Ovary (tissue), 9 donors: ENCODE results near the gene TMPRSS5. TPM values are rescaled to one million over a fixed set of nuclear protein-coding genes. Genes with fewer than 3 reads are reported as not detected.

Source experiments
- DNase-seq, 5 donors: peaks; one replicate each; pipeline ENCODE4 v3.0.0-alpha.2; 2019 to 2020
- H3K27ac ChIP-seq, 2 donors: fragments of 200-600 bp; one replicate each; pipeline versions ENCODE4 v1.5.1 to v1.8.0; 2019 to 2022
- H3K27me3 ChIP-seq: fragments of 200-600 bp; one replicate; pipeline ENCODE4 v1.8.0; 2022
- H3K36me3 ChIP-seq: fragments of 200-600 bp; sonication (generic); one replicate; pipeline ENCODE4 v1.5.1; 2019
- H3K4me1 ChIP-seq: one replicate; pipeline ENCODE4 v1.8.1; 2013; ENCODE audit warnings: mild to moderate bottlenecking, moderate library complexity; ENCODE audit not compliant: insufficient read depth
- H3K4me3 ChIP-seq: fragments of 200-600 bp; sonication (generic); one replicate; pipeline ENCODE4 v1.5.1; 2017
- H3K9me3 ChIP-seq, 2 donors: fragments of 200-600 bp in 1 of 2; sonication (generic) in 1 of 2; one replicate each; pipeline versions ENCODE4 v1.5.1 to v1.8.1; 2013 to 2019; ENCODE audit warnings: mild to moderate bottlenecking in 1 of 2, moderate library complexity in 1 of 2
- EP300 ChIP-seq: sonication (generic); formaldehyde crosslinking; IDR thresholded peaks from one replicate; pipeline ENCODE4 v1.6.1; 2017; ENCODE audit warnings: antibody characterized with exemption
- POLR2A ChIP-seq: fragments of 450-650 bp; IDR thresholded peaks from one replicate; pipeline ENCODE4 v1.6.1; 2017; ENCODE audit warnings: antibody characterized with exemption, mild to moderate bottlenecking, moderate library complexity
- WGBS, 3 donors: extraction: QIAGEN DNeasy Blood & Tissue Kit in 1 of 3; methylation state at CpG; one replicate each; pipeline versions ENCODE4 v1.1.5 to v1.1.7; 2013 to 2017; 5-methylcytosine and 5-hydroxymethylcytosine counted together
- intact Hi-C, 4 donors: fragments of 100-400 bp; cut with DNase I; formaldehyde crosslinking; loops; one replicate each; pipeline versions ENCODE4 v1.11.0 to v1.15.1; 2022 to 2023
- polyA plus RNA-seq, 2 donors: library from polyadenylated mRNA; stranded (reverse); fragments of 200-250 nt in 1 of 2; fragments of 350-450 nt in 1 of 2; fragmentation: Illumina TruSeq in 1 of 2; extraction: RNeasy Lipid Tissue Mini Kit (QIAGEN cat#74804) in 1 of 2; gene quantifications; one replicate each; pipeline ENCODE4 v1.2.3, GENCODE V29; 2013 to 2014
- total RNA-seq, 7 donors: library from RNA; depleted of rRNA in 2 of 7; stranded (reverse); fragments of >200 nt in 2 of 7; fragmentation: NEBNext Ultra II Directional in 3 of 7; extraction: Animal tissue kit (Norgen Biotek cat#: 25700) in 3 of 7; gene quantifications; one replicate each; pipeline versions ENCODE4 v1.1.0 to v1.2.4, GENCODE V29; 2016 to 2023
- TF ChIP-seq, protein P1 (sequence below), 3 donors: fragments of 450-650 bp in 2 of 3; fragments of 200-600 bp in 1 of 3; IDR thresholded peaks; one replicate each; pipeline versions ENCODE4 v1.5.1 to v1.8.0; 2016 to 2022; ENCODE audit warnings: antibody characterized with exemption in 3 of 3, mild to moderate bottlenecking in 1 of 3
- donor health status: DM: no; HTN: no; CAD: no; lungs with moderate emphysema.
- donor health status: DM: no; HTN: no; CAD: no.
- donor health status: Bipolar disorder and iron deficiency.
- donor health status: DM: yes; HTN: yes; CAD: no.
- donor health status: DM: no; HTN: no; CAD: no.
- donor health status: DM: yes; HTN: yes; CAD: no.

Gene TMPRSS5
- total and polyA plus RNA-seq, 9 donors, result 0.27 to 1.1 (median 0.76) TPM; not detected in 2

DNA sequence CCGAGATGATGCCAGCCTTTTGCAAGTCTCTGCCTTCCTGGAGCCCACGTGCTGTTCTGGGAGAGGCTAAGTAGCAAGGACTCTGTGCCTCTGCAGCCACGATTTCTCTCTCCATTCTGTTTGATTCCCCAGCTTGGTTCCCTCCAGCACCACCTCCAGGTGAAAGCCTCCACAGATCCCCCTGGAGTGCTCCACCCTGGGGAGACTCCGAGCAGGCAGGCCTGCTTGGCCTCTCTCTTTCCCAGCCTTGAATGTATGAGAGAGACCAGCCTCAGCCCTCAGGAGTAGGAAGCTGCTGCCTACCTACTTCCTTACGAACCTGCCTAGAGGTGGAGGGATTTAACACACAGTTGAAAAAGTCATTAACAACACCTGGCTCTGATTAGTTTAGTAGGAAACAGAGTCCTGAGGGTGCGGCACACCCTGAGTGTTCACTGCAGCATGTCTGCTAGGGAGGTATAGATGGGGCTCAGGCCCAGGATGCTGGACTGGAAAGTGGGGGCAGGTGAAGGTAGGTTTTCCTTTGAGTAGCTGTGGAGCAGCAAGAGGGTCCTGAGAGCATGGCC lies 22.5 kb downstream of the TMPRSS5 start:
- WGBS, 3 donors, result 84 to 96% (median 88%) methylated on average over 6 of the region's 6 CpGs
- intact Hi-C loops, result no loop called here
- TF ChIP-seq, protein P1, sequence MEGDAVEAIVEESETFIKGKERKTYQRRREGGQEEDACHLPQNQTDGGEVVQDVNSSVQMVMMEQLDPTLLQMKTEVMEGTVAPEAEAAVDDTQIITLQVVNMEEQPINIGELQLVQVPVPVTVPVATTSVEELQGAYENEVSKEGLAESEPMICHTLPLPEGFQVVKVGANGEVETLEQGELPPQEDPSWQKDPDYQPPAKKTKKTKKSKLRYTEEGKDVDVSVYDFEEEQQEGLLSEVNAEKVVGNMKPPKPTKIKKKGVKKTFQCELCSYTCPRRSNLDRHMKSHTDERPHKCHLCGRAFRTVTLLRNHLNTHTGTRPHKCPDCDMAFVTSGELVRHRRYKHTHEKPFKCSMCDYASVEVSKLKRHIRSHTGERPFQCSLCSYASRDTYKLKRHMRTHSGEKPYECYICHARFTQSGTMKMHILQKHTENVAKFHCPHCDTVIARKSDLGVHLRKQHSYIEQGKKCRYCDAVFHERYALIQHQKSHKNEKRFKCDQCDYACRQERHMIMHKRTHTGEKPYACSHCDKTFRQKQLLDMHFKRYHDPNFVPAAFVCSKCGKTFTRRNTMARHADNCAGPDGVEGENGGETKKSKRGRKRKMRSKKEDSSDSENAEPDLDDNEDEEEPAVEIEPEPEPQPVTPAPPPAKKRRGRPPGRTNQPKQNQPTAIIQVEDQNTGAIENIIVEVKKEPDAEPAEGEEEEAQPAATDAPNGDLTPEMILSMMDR (IDR thresholded peaks at IDR 0.05), result no peak
- TF ChIP-seq EP300 (no peak), POLR2A (no peak)

DNA sequence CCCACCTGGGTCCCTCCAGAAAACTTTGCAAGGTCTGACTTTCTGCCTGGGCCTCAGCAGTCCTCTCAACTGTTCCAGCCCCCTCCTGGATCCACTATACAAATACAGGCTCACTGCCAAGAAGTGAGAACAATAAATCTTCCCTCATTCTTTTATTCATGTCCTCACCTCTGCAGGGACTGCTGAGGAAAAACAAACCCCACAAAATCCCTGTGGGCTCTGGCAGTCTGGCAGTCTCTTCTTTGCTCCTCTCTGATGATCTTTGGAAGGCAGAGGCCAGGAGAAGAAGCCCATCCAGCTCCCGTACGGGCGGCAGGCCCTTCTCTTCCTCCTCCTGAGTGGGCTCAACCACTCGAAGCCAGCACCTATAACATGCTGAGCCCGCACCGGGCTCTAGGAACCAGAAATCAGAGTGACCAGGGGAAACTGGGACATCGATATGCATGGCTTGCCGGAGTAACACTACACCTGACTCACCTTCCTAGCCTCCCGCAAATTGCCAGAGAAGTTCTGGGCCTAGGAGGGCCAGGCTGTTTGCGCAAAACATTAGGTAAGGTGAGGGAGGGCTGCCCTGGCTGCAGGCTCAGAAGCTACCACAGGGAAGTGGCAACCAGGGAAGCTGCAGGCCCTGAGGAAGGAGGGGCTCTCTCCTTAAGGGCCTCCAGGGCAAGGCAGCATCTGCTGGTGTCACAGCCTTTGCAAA lies 24.2 kb downstream of the TMPRSS5 start:
- no peak for DNase-seq
- H3K4me1 ChIP-seq, result no peaks in the 10 kb centered on the region
- 70 to 79% (median 79%) methylated on average over 10 of the region's 10 CpGs for WGBS, 3 donors
- H3K36me3 ChIP-seq, result no peaks in the 10 kb centered on the region
- no peak overlapping the region for H3K27ac ChIP-seq
- no peaks in the 10 kb centered on the region for H3K27me3 ChIP-seq
- no peak overlapping the region for H3K4me3 ChIP-seq
- no peaks in the 10 kb centered on the region for H3K9me3 ChIP-seq
- TF ChIP-seq EP300 (no peak), POLR2A (no peak)
- TF ChIP-seq, protein P1 (IDR thresholded peaks at IDR 0.05), result no peak
- intact Hi-C loops, result no loop called here

More for the DNA sequence above, 22.5 kb downstream of the TMPRSS5 start:
- Histone ChIP-seq H3K4me3 (no peak overlapping the region), H3K9me3 (no peaks in the 10 kb centered on the region), H3K27ac (no peak overlapping the region), H3K36me3 (no peaks in the 10 kb centered on the region), H3K27me3 (no peaks in the 10 kb centered on the region), H3K4me1 (no peaks in the 10 kb centered on the region)
- no peak for DNase-seq

DNA sequence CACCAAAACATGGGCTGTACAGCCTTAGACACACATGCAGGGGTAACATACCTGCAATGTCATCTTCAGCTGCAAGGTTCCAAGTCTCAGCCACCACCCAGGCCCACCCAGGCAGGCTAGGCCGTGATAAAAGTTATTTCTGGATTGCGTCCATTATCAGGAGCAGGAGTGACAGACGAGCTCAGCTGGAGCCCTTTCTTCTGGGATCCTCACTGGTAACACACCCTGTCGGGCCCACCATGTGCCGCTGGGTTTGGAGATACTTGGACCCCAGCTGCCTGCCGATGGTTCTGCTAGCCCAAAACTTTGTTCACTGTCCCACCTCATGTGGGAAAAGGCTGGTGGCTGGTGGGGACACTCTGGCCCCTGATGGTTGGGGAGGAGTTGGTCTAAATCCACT lies 24.8 kb downstream of the TMPRSS5 start:
- DNase-seq, result no peak
- TF ChIP-seq EP300 (no peak), POLR2A (no peak)
- TF ChIP-seq, protein P1 (IDR thresholded peaks at IDR 0.05), result no peak
- no peaks in the 10 kb centered on the region for H3K27me3 ChIP-seq
- 81 to 90% (median 83%) methylated on average over 6 of the region's 6 CpGs for WGBS, 3 donors
- H3K4me1 ChIP-seq, result no peaks in the 10 kb centered on the region
- H3K4me3 ChIP-seq, result no peak overlapping the region
- intact Hi-C loops, result no loop called here
- no peaks in the 10 kb centered on the region for H3K9me3 ChIP-seq
- no peak overlapping the region for H3K27ac ChIP-seq
- no peaks in the 10 kb centered on the region for H3K36me3 ChIP-seq

DNA sequence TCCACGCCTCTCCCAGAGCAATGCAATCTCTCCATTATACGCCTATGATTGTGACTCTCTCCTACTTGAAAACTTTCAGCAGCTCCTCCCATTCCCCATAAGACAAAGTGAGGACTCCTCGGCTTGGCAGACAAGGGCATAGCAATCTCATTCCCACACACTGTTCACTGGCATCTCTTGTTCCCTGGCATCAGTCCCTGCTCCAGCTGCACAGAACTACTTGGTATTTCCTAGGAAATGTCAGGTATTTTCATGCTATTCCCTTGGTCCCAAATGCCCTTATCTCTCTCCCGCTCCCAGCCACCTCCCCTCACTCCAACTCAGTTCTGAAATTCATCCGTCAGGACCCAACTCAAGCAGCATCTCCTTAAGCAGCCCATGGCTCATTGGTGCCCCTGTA lies 28.4 kb downstream of the TMPRSS5 start:
- 79 to 88% (median 80%) methylated on average over 5 of the region's 5 CpGs for WGBS, 3 donors
- Histone ChIP-seq H3K27me3 (no peaks in the 10 kb centered on the region), H3K9me3 (no peaks in the 10 kb centered on the region), H3K36me3 (no peaks in the 10 kb centered on the region), H3K27ac (no peak overlapping the region), H3K4me3 (no peak overlapping the region), H3K4me1 (no peaks in the 10 kb centered on the region)
- DNase-seq, result no peak
- intact Hi-C loops, result loop anchor here in 1 of 4 donors (10.0 kb wide), 1 partner anchor 953 kb away; no protein-coding TSS in a partner anchor
- TF ChIP-seq, protein P1 (IDR thresholded peaks at IDR 0.05), result no peak
- no peak for TF ChIP-seq POLR2A
- no peak for TF ChIP-seq EP300
